ENCODE data around the gene PPP1R36. TPM values are rescaled to one million over a fixed set of nuclear protein-coding genes. Genes with fewer than 3 reads are reported as not detected.

PPP1R36 gene
- total and polyA plus RNA-seq, 11 donors: 0.11 to 1.0 (median 0.46) TPM; not detected in 5

DNA sequence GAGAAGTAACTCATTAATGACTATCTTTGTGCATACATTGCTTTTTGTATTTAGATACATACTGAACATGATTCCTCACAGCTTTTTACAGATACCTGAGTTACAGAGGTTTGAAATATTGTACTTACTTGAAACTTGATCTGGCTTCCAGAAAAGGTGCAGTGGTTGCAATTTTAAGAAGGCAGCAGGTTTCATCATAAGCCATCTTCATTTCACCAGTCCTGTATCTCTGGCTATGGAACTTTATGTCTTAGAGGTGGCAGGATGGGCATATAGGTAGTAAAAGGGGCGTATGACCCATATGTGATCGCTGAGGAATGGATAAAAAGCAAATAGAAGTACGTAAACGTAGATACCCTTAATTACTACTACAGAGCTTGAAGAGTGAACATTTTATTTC lies 31.5 kb upstream of the PPP1R36 start:
- Histone ChIP-seq H3K4me3 (no peak overlapping the region), H3K9me3 (no peaks in the 10 kb centered on the region), H3K27me3 (no peaks in the 10 kb centered on the region), H3K4me1 (peaks cover 0 to 46% (median 5%) of the 10 kb centered on the region in 12 donors), H3K27ac (no peak overlapping the region), H3K36me3 (peaks cover 0 to 21% (median 18%) of the 10 kb centered on the region in 9 donors)
- WGBS, 4 donors: 74 to 90% (median 89%) methylated on average over 4 of the region's 4 CpGs
- no peak for ATAC-seq
- no peak for TF ChIP-seq POLR2A (IDR thresholded peaks at IDR 0.05)
- TF ChIP-seq, protein P1, sequence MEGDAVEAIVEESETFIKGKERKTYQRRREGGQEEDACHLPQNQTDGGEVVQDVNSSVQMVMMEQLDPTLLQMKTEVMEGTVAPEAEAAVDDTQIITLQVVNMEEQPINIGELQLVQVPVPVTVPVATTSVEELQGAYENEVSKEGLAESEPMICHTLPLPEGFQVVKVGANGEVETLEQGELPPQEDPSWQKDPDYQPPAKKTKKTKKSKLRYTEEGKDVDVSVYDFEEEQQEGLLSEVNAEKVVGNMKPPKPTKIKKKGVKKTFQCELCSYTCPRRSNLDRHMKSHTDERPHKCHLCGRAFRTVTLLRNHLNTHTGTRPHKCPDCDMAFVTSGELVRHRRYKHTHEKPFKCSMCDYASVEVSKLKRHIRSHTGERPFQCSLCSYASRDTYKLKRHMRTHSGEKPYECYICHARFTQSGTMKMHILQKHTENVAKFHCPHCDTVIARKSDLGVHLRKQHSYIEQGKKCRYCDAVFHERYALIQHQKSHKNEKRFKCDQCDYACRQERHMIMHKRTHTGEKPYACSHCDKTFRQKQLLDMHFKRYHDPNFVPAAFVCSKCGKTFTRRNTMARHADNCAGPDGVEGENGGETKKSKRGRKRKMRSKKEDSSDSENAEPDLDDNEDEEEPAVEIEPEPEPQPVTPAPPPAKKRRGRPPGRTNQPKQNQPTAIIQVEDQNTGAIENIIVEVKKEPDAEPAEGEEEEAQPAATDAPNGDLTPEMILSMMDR (IDR thresholded peaks at IDR 0.05): no peak
- intact Hi-C loops (cut with DNase I): loop anchor here in 2 of 10 donors (10.0 kb wide), 2 partner anchors 83 to 173 kb away; no protein-coding TSS in a partner anchor
- no peak for DNase-seq

DNA sequence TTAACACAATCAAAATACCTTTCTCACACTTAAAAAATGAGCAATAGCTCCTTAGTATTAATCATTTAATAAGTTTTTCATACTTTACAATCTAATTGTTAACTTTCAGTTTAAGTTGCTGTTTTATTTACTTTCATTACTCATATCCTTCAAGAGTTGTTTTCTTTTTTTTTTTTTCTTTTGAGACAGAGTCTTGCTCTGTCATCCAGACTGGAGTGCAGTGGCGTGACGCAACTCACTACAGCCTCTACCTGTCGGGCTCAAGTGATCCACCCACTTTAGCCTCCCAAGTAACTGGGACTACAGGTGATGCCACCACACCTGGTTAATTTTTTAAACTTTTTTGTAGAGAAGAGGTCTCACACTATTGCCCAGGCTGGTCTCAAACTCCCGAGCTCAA lies 29.1 kb upstream of the PPP1R36 start:
- ATAC-seq: no peak
- intact Hi-C loops (cut with DNase I): no loop called here
- no peak for DNase-seq
- no peak overlapping the region for H3K4me3 ChIP-seq
- H3K4me1 ChIP-seq: peaks cover 0 to 34% (median 5%) of the 10 kb centered on the region in 12 donors
- TF ChIP-seq POLR2A (IDR thresholded peaks at IDR 0.05): no peak
- TF ChIP-seq, protein P1 (IDR thresholded peaks at IDR 0.05): no peak
- H3K27me3 ChIP-seq: no peaks in the 10 kb centered on the region
- 96 to 99% (median 98%) methylated on average over 4 of the region's 4 CpGs for WGBS, 4 donors
- no peaks in the 10 kb centered on the region for H3K9me3 ChIP-seq
- no peak overlapping the region for H3K27ac ChIP-seq
- H3K36me3 ChIP-seq: peaks cover 0 to 42% (median 26%) of the 10 kb centered on the region in 9 donors

DNA sequence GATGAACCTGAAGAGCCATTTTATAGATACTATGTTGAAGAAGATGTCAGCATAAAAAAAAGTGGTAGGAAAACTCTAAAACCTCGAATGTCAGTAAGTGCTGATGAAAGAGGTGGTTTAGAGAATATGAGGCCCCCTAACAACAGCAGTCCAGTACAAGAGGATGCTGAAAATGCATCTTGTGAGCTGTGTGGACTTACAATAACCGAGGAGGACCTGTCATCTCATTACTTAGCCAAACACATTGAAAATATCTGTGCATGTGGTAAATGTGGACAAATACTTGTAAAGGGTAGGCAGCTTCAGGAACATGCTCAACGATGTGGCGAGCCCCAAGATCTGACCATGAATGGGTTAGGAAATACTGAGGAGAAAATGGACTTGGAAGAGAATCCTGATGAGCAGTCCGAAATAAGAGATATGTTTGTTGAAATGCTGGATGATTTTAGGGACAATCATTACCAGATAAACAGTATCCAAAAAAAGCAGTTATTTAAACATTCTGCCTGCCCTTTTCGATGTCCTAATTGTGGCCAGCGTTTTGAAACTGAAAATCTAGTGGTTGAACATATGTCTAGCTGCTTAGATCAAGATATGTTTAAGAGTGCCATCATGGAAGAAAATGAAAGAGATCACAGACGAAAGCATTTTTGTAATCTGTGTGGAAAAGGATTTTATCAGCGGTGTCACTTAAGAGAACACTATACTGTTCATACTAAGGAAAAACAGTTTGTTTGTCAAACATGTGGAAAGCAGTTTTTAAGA lies 27.0 kb upstream of the PPP1R36 start:
- ATAC-seq (no peak), DNase-seq (no peak)
- H3K27me3 ChIP-seq: no peaks in the 10 kb centered on the region
- intact Hi-C loops (cut with DNase I): no loop called here
- peaks cover 0 to 14% (median 0%) of the 10 kb centered on the region in 12 donors for H3K4me1 ChIP-seq
- peaks cover 0 to 50% (median 33%) of the 10 kb centered on the region in 9 donors for H3K36me3 ChIP-seq
- TF ChIP-seq, protein P1 (IDR thresholded peaks at IDR 0.05): no peak
- TF ChIP-seq POLR2A (IDR thresholded peaks at IDR 0.05): no peak
- H3K4me3 ChIP-seq: no peak overlapping the region
- H3K9me3 ChIP-seq: no peaks in the 10 kb centered on the region
- WGBS, 4 donors: 84 to 90% (median 86%) methylated on average over 9 of the region's 9 CpGs
- no peak overlapping the region for H3K27ac ChIP-seq

DNA sequence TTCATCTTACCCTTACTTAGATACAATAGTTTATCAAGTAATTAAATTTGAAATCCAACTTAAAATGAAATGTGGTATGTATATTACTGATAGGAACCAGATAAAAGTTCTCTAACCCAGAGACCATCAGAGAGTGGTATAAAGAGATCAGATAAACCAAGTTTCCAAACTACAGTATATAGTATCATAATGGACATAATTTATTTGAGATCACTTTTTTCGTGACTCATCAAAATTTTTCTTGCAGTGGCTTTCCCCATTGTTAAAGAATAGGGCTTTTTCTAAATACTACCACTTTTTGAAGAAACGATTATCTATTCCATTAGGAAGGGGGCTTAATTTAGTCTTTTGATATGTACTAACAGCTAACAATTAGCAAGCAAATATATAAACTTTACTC lies 24.4 kb upstream of the PPP1R36 start:
- intact Hi-C loops (cut with DNase I): no loop called here
- H3K4me3 ChIP-seq: no peak overlapping the region
- H3K27me3 ChIP-seq: no peaks in the 10 kb centered on the region
- TF ChIP-seq, protein P1 (IDR thresholded peaks at IDR 0.05): no peak
- no peak for TF ChIP-seq POLR2A (IDR thresholded peaks at IDR 0.05)
- H3K9me3 ChIP-seq: no peaks in the 10 kb centered on the region
- peaks cover 0 to 52% (median 36%) of the 10 kb centered on the region in 9 donors for H3K36me3 ChIP-seq
- 91 to 96% (median 96%) methylated on average over 2 of the region's 2 CpGs for WGBS, 4 donors
- DNase-seq: no peak
- H3K4me1 ChIP-seq: peaks cover 0 to 10% (median 0%) of the 10 kb centered on the region in 12 donors
- no peak for ATAC-seq
- H3K27ac ChIP-seq: no peak overlapping the region

All from heart left ventricle (tissue), 16 donors.